ENCODE results near the gene ADAMTS6.

DNA sequence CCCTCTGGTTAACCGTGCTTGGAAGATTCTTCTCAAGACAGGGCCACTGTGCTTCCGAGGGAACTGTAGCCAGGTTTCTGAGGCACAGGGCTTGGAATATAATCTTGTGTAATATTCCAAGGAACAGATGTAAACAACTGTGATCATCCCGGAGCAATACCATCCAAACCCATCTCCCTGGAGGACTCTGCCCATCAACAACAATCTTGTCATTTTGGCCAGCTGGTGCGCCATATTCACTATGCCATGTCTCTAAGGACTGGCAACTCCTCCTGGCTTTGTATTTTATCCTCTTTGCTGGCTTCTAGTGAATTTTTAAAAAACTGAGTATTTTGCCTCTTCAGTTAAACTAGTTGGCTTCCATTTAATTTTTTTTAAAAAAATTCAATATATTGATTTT, 349.3 kb downstream of the ADAMTS6 start:
- TF ChIP-seq, protein P1, sequence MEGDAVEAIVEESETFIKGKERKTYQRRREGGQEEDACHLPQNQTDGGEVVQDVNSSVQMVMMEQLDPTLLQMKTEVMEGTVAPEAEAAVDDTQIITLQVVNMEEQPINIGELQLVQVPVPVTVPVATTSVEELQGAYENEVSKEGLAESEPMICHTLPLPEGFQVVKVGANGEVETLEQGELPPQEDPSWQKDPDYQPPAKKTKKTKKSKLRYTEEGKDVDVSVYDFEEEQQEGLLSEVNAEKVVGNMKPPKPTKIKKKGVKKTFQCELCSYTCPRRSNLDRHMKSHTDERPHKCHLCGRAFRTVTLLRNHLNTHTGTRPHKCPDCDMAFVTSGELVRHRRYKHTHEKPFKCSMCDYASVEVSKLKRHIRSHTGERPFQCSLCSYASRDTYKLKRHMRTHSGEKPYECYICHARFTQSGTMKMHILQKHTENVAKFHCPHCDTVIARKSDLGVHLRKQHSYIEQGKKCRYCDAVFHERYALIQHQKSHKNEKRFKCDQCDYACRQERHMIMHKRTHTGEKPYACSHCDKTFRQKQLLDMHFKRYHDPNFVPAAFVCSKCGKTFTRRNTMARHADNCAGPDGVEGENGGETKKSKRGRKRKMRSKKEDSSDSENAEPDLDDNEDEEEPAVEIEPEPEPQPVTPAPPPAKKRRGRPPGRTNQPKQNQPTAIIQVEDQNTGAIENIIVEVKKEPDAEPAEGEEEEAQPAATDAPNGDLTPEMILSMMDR (IDR thresholded peaks at IDR 0.05), result no peak
- no peak for TF ChIP-seq ZFX (IDR thresholded peaks at IDR 0.05; ENCODE audit: borderline replicate concordance)

All from 22Rv1 (cell line).